ENCODE results near the gene ARID5B. TPM values are rescaled to one million over a fixed set of nuclear protein-coding genes. Genes with fewer than 3 reads are reported as not detected.

Gene ARID5B
- total RNA-seq, 2 experiments from 2014 or later, result 86.3 to 87.1 TPM

DNA sequence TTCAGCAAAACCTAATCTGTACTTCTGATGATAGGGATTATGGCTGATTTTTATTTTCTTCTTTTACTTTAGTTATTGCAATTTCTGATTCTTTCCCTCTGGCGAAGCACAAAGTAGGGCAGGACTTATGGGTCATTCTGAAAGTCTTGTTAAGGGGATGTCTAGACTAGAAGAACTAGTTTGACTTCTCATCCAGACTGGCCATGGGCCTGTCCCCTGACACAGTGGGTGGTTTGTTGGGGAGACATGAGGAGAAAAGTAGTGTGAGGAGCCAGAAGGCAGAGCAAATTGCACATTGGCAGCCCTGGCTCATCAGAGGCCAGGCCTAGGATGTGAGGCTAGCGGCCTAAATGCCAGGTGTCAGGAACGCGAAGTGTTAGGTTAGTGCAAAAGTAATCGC is 214.3 kb downstream of the ARID5B start:
- intact Hi-C loops (cut with micrococcal nuclease), result no loop called here
- no peak overlapping the region for H3K27ac Mint-ChIP-seq
- no peak for DNase-seq
- no peak overlapping the region for H3K4me3 Mint-ChIP-seq
- CTCF ChIA-PET, result no interaction called here
- no peaks in the 10 kb centered on the region for H3K9me3 Mint-ChIP-seq
- peaks cover 12% of the 10 kb centered on the region for H3K4me1 Mint-ChIP-seq (ENCODE audit: low read depth)
- H3K27me3 Mint-ChIP-seq (ENCODE audit: low read depth), result no peaks in the 10 kb centered on the region
- no peaks in the 10 kb centered on the region for H3K36me3 Mint-ChIP-seq (ENCODE audit: low read depth)

DNA sequence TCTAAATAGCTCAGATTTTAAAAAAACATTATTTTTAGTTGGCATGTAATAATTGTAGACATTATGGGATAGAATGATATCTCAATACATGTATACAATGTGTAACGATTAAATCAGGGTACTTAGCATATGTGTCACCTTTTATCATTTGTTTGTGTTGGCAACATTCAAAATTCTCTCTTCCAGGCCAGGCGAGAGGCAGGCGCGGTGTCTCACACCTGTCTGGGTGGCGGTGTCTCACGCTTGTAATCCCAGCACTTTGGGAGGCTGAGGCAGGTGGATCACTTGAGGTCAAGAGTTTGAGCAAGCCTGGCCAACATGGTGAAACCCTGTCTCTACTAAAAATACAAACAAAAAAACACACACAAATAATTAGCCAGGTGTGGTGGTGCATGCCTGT is 215.4 kb downstream of the ARID5B start:
- peaks cover 19% of the 10 kb centered on the region for H3K4me1 Mint-ChIP-seq (ENCODE audit: low read depth)
- H3K27ac Mint-ChIP-seq, result no peak overlapping the region
- H3K9me3 Mint-ChIP-seq, result no peaks in the 10 kb centered on the region
- no peaks in the 10 kb centered on the region for H3K36me3 Mint-ChIP-seq (ENCODE audit: low read depth)
- no peak overlapping the region for H3K4me3 Mint-ChIP-seq
- H3K27me3 Mint-ChIP-seq (ENCODE audit: low read depth), result no peaks in the 10 kb centered on the region
- intact Hi-C loops (cut with micrococcal nuclease), result no loop called here
- CTCF ChIA-PET, result interaction anchor here (0.6 kb wide), 2 partner anchors 89 to 123 kb away, joined by 3 read pairs; no protein-coding TSS in a partner anchor
- no peak for DNase-seq

DNA sequence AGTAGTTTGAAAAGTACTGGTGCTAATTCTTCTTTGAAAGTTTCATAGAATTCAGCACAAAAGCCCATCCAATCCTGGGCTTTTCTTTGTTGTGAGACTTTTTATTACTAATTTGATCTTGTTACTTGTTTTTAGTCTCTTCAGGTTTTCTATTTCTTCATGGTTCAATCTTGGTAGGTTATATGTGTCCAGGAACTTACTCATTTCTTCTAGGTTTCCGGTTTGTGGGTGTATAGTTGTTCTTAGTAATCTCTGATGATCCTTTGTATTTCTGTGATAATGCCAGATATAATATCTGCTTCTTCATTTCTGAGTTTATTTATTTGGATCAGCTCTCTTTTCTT is 219.7 kb downstream of the ARID5B start:
- intact Hi-C loops (cut with micrococcal nuclease), result no loop called here
- CTCF ChIA-PET, result no interaction called here

DNA sequence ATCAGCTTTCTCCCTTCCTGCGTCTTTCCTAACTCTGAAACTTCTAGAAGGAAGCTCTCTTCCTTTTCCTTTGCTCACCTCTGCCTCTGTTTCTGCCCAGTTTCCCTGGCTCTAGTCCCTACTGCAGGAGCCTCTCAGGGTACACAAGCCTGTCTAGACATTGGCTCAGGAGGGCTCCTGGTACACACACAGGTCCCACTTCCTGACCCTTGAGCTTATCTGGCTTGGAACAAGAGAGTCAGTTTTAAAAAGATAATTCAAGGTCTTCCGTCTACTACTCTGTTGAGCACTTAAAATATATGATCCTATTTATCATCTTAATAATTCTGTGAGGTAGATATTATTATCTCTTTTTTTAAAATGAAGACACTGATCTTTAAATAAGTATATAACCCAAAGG is 226.5 kb downstream of the ARID5B start:
- CTCF ChIA-PET, result interaction anchor here (0.7 kb wide), 1 partner anchor 10 kb away, joined by 3 read pairs; no protein-coding TSS in a partner anchor
- Mint-ChIP-seq H3K4me1 (ENCODE audit: low read depth) (peaks cover 5% of the 10 kb centered on the region), H3K36me3 (ENCODE audit: low read depth) (peaks cover 6% of the 10 kb centered on the region), H3K27ac (no peak overlapping the region), H3K27me3 (ENCODE audit: low read depth) (no peaks in the 10 kb centered on the region), H3K9me3 (peaks cover 11% of the 10 kb centered on the region), H3K4me3 (no peak overlapping the region)
- DNase-seq, result no peak
- intact Hi-C loops (cut with micrococcal nuclease), result no loop called here

More for the DNA sequence above, 219.7 kb downstream of the ARID5B start:
- DNase-seq, result no peak
- Mint-ChIP-seq H3K36me3 (ENCODE audit: low read depth) (no peaks in the 10 kb centered on the region), H3K9me3 (peaks cover 13% of the 10 kb centered on the region), H3K4me3 (no peak overlapping the region), H3K4me1 (ENCODE audit: low read depth) (peaks cover 15% of the 10 kb centered on the region), H3K27ac (no peak overlapping the region), H3K27me3 (ENCODE audit: low read depth) (no peaks in the 10 kb centered on the region)

DNA sequence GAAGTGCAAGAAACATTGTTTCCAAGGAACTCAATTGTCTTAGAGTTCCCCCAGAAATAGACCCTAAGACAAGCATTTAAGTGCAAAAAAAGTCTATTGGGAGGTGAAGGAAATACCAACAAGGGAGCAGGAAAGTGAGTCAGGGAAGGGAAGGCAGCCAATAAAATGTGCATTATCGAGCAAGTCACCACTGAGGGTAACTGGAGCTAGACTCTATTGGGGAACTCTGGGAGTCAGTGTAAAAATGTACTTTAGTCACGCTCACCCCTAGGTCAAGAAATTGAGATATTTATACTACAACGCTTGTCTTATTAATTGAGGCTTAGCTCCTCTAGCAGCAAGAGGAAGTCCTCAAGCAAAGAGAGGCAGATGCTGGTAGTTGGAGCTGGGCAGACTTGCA is 229.4 kb downstream of the ARID5B start:
- Mint-ChIP-seq H3K27ac (no peak overlapping the region), H3K9me3 (peaks cover 5% of the 10 kb centered on the region), H3K4me1 (ENCODE audit: low read depth) (peaks cover 8% of the 10 kb centered on the region), H3K36me3 (ENCODE audit: low read depth) (peaks cover 6% of the 10 kb centered on the region), H3K4me3 (no peak overlapping the region), H3K27me3 (ENCODE audit: low read depth) (no peaks in the 10 kb centered on the region)
- intact Hi-C loops (cut with micrococcal nuclease), result no loop called here
- DNase-seq, result no peak
- CTCF ChIA-PET, result no interaction called here

DNA sequence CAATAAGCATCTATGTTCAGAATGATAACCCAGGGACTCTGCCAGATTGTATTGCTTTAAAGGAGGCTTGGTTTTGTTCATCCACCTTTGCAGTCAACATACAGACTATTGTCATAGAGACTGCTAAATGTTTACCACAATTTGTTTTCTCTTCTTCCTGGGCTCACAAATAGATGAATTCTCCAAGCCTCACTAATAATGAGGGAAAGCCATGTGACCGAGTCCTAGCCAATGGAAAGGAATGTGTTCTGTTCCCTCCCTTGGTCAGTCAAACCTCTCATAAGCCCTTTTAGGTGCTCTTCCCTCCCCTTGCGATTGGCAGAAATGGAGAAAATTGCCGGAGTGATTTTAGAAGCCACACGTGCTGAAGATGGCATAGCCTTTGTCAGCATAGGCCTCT is 230.2 kb downstream of the ARID5B start:
- H3K4me3 Mint-ChIP-seq, result no peak overlapping the region
- H3K4me1 Mint-ChIP-seq (ENCODE audit: low read depth), result peaks cover 8% of the 10 kb centered on the region
- CTCF ChIA-PET, result no interaction called here
- peaks cover 5% of the 10 kb centered on the region for H3K9me3 Mint-ChIP-seq
- H3K36me3 Mint-ChIP-seq (ENCODE audit: low read depth), result peaks cover 6% of the 10 kb centered on the region
- DNase-seq, result no peak
- intact Hi-C loops (cut with micrococcal nuclease), result no loop called here
- H3K27me3 Mint-ChIP-seq (ENCODE audit: low read depth), result no peaks in the 10 kb centered on the region
- H3K27ac Mint-ChIP-seq, result no peak overlapping the region

DNA sequence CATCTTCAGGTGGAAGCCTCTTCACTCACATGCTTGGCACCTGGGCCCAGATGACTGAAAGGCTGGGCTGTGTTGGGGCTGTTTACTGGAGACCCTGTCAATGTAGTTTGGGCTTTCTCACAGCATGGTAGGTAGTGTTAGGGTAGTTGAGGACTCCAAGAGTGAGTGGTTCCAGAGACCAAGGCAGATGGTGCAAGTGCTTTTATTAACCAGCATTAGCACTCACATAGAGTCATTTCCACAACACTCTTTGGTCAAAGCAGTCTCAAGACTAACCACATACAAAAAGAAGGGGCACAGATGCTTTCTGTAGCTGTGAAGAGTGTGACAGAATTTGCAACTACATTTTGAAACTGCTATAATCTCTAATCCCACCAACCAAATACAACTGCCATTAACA is 232.1 kb downstream of the ARID5B start:
- CTCF ChIA-PET, result no interaction called here
- H3K27ac Mint-ChIP-seq, result no peak overlapping the region
- intact Hi-C loops (cut with micrococcal nuclease), result loop anchor here (2.0 kb wide), 1 partner anchor 49 kb away; no protein-coding TSS in a partner anchor
- no peak for DNase-seq
- no peaks in the 10 kb centered on the region for H3K27me3 Mint-ChIP-seq (ENCODE audit: low read depth)
- H3K4me1 Mint-ChIP-seq (ENCODE audit: low read depth), result peaks cover 6% of the 10 kb centered on the region
- H3K36me3 Mint-ChIP-seq (ENCODE audit: low read depth), result peaks cover 6% of the 10 kb centered on the region
- H3K9me3 Mint-ChIP-seq, result peaks cover 5% of the 10 kb centered on the region
- no peak overlapping the region for H3K4me3 Mint-ChIP-seq

DNA sequence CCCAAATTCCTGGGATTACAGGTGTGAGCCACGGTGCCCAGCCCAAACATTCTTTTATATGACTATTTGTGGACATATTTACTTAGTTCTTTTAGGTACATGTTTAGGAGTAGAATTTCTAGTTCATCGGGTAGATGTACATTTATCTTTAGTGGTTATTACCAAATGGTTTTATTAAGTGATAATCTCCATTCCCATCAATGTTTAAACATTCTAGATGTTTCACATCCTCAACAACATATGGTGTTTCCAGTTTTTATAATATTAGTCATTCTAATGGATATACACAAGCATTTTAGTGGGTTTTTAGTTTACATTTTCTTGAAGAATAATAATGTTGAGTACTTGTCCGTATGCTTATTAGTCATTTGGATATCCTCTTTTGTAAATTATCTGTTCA is 235.4 kb downstream of the ARID5B start:
- H3K4me1 Mint-ChIP-seq (ENCODE audit: low read depth), result peaks cover 6% of the 10 kb centered on the region
- intact Hi-C loops (cut with micrococcal nuclease), result no loop called here
- peaks cover 3% of the 10 kb centered on the region for H3K36me3 Mint-ChIP-seq (ENCODE audit: low read depth)
- no peak overlapping the region for H3K4me3 Mint-ChIP-seq
- H3K9me3 Mint-ChIP-seq, result peaks cover 3% of the 10 kb centered on the region
- DNase-seq, result no peak
- H3K27ac Mint-ChIP-seq, result no peak overlapping the region
- CTCF ChIA-PET, result no interaction called here
- no peaks in the 10 kb centered on the region for H3K27me3 Mint-ChIP-seq (ENCODE audit: low read depth)

Other genes starting within 250 kb of the ARID5B start
- not detected for gene CABCOCO1, start 238.8 kb upstream of the ARID5B start, total RNA-seq

Data from activated naive CD4-positive, alpha-beta T cell treated with anti-CD3 and anti-CD28 coated beads for 36 hours (primary cell).